Trophoblast cell (in vitro differentiated cells and primary cell): ENCODE data around the gene NKX6-2.

Experiments used
- DNase-seq, 2 donors: peaks; one replicate each; pipeline ENCODE4 v3.0.0-alpha.2; 2016
- H2AFZ ChIP-seq: 2 replicates; pipeline ENCODE4 v1.6.1; 2013; ENCODE audit warnings: low read length, moderate library complexity, mild to moderate bottlenecking; ENCODE audit not compliant: insufficient read depth, poor library complexity
- H2AK5ac ChIP-seq: 2 replicates; pipeline ENCODE4 v1.6.1; 2013; ENCODE audit warnings: mild to moderate bottlenecking, low read length
- H2BK120ac ChIP-seq: 2 replicates; pipeline ENCODE4 v1.6.1; 2013; ENCODE audit warnings: low read length, mild to moderate bottlenecking, moderate library complexity; ENCODE audit not compliant: insufficient read depth, poor library complexity
- H2BK12ac ChIP-seq: 2 replicates; pipeline ENCODE4 v1.6.1; 2013; ENCODE audit warnings: mild to moderate bottlenecking, low read length, moderate library complexity
- H2BK5ac ChIP-seq: 2 replicates; pipeline ENCODE4 v1.6.1; 2013; ENCODE audit warnings: low read length, low read depth, moderate library complexity, mild to moderate bottlenecking; ENCODE audit not compliant: poor library complexity
- H3K14ac ChIP-seq: 2 replicates; pipeline ENCODE4 v1.6.1; 2013; ENCODE audit warnings: mild to moderate bottlenecking, low read length
- H3K18ac ChIP-seq: 2 replicates; pipeline ENCODE4 v1.6.1; 2013; ENCODE audit warnings: mild to moderate bottlenecking, low read length
- H3K23ac ChIP-seq: 2 replicates; pipeline ENCODE4 v1.6.1; 2013; ENCODE audit warnings: low read length
- H3K27ac ChIP-seq: 2 replicates; pipeline ENCODE4 v1.5.1; 2013; ENCODE audit warnings: low read depth, mild to moderate bottlenecking, inconsistent platforms, low read length, moderate library complexity
- H3K27me3 ChIP-seq: 2 replicates; pipeline ENCODE4 v1.6.1; 2013; ENCODE audit warnings: inconsistent platforms, mild to moderate bottlenecking, low read length, moderate library complexity; ENCODE audit not compliant: insufficient read depth
- H3K36me3 ChIP-seq, 2 experiments: 1 replicate in 1 of 2; 2 replicates in 1 of 2; pipeline ENCODE4 v1.6.1; 2013; ENCODE audit warnings: low read length in 2 of 2, mild to moderate bottlenecking in 2 of 2, moderate library complexity in 1 of 2; ENCODE audit not compliant: insufficient read depth in 2 of 2, control insufficient read depth in 1 of 2
- H3K4ac ChIP-seq: 2 replicates; pipeline ENCODE4 v1.6.1; 2013; ENCODE audit warnings: low read depth, mild to moderate bottlenecking, low read length, moderate library complexity
- H3K4me1 ChIP-seq, 2 experiments: 1 replicate in 1 of 2; 2 replicates in 1 of 2; pipeline ENCODE4 v1.6.1; 2013; ENCODE audit warnings: low read length in 2 of 2, mild to moderate bottlenecking in 2 of 2, moderate library complexity in 1 of 2; ENCODE audit not compliant: insufficient read depth in 2 of 2, control insufficient read depth in 1 of 2
- H3K4me2 ChIP-seq: 2 replicates; pipeline ENCODE4 v1.6.1; 2013; ENCODE audit warnings: inconsistent platforms, mild to moderate bottlenecking, low read length, moderate library complexity
- H3K4me3 ChIP-seq: 2 replicates; pipeline ENCODE4 v1.5.1; 2013; ENCODE audit warnings: mild to moderate bottlenecking, low read depth, low read length, inconsistent platforms
- H3K79me1 ChIP-seq: one replicate; pipeline ENCODE4 v1.6.1; 2013; ENCODE audit warnings: low read length
- H3K79me2 ChIP-seq: 2 replicates; pipeline ENCODE4 v1.6.1; 2013; ENCODE audit warnings: low read length, mild to moderate bottlenecking; ENCODE audit not compliant: control insufficient read depth, insufficient read depth, poor library complexity
- H3K9ac ChIP-seq: 2 replicates; pipeline ENCODE4 v1.6.1; 2013; ENCODE audit warnings: mild to moderate bottlenecking, low read length
- H3K9me3 ChIP-seq: 2 replicates; pipeline ENCODE4 v1.6.1; 2013; ENCODE audit warnings: low read depth, mild to moderate bottlenecking, control low read depth, inconsistent platforms, low read length; ENCODE audit not compliant: insufficient read depth
- H4K12ac ChIP-seq: 2 replicates; pipeline ENCODE4 v1.6.1; 2013; ENCODE audit warnings: low read depth, mild to moderate bottlenecking, low read length, moderate library complexity
- H4K8ac ChIP-seq: 2 replicates; pipeline ENCODE4 v1.6.1; 2013; ENCODE audit warnings: low read depth, mild to moderate bottlenecking, low read length, moderate library complexity
- H4K91ac ChIP-seq: one replicate; pipeline ENCODE4 v1.6.1; 2013; ENCODE audit warnings: low read depth, mild to moderate bottlenecking, low read length, moderate library complexity
- WGBS: extraction: QIAGEN DNeasy Blood & Tissue Kit; methylation state at CpG from one replicate; pipeline ENCODE4 v1.1.7; 2013; ENCODE audit warnings: missing lambda C conversion rate; ENCODE audit not compliant: insufficient read length, insufficient coverage; ENCODE audit errors: extremely low coverage; 5-methylcytosine and 5-hydroxymethylcytosine counted together

Gene NKX6-2

DNA sequence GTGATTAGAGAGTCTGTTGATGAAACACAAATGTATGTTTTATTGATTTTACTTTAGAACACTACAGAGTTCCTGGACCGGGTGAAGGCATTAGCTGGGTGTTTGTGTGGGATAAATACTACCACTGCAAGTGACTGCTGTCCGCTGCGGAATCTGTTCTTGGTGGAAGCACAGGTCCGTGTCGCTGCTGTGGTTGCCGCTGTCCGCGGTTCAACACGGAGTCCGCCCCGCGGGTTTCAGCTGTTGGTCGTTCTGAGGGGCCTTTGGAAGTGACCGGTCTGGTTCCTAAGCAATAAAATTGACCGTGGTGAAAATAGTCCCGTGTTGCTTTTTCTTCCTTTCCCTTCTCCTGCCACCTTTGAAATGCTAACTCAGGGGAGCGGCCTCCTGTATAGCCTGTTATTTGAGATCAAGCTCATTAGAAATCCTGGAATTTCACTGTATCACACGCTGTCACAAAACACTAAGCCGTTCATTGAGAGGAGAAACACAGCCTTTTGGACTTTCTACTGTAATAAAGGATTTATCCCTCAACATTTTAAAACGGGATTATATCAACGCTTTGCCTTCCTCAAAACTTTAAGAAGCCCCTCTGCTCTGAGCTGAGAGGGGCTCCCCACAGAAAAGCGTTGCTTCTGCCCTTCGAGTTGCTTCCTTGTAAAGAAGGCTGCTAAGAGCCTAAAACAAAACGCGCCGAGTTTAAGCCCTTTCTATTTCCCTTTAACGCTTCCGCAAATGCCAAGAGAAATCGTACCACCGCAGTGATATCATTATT is 2.6 kb downstream of the NKX6-2 start:
- Histone ChIP-seq H3K79me2 (no peaks in the 10 kb centered on the region), H3K9ac (no peak overlapping the region), H4K12ac (no peak overlapping the region), H3K79me1 (no peaks in the 10 kb centered on the region), H3K14ac (no peak overlapping the region), H3K4me1 (peaks cover 9 to 12% of the 10 kb centered on the region in 2 experiments), H3K4ac (no peak overlapping the region), H3K4me2 (no peak overlapping the region), H3K23ac (no peak overlapping the region), H3K36me3 (peaks cover 6 to 10% of the 10 kb centered on the region in 2 experiments), H2AK5ac (no peak overlapping the region), H2AFZ (no peak overlapping the region), H2BK120ac (no peak overlapping the region), H3K9me3 (peaks cover 16% of the 10 kb centered on the region), H4K91ac (no peak overlapping the region), H3K18ac (no peak overlapping the region), H2BK12ac (no peak overlapping the region), H2BK5ac (no peak overlapping the region), H3K27ac (no peak overlapping the region), H3K27me3 (peaks cover 53% of the 10 kb centered on the region), H3K4me3 (no peak overlapping the region), H4K8ac (no peak overlapping the region)
- DNase-seq: no peak
- WGBS: no CpG with 5 or more reads among the region's 30 CpGs

DNA sequence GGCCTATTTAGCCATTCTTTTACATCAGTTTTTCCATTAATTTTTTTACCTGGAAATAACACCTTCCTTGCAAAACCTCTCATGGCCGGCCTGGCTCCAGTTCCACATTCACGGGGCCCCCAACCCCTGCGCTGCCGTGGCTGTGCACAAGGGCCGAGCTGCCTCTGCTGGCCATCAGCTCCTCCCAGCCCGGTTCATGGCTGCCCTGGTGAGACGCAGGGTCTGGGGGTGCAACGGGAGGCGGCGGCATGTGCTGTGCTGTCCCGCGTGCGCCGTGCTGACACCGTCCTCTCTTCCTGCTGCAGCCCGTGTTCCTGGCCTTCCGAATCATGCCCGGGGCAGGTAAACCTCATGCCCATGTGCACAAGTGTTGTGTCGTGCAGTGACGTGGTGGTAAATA is 4.4 kb downstream of the NKX6-2 start:
- Histone ChIP-seq H3K36me3 (peaks cover 11 to 13% of the 10 kb centered on the region in 2 experiments), H3K18ac (no peak overlapping the region), H3K27ac (no peak overlapping the region), H2BK120ac (no peak overlapping the region), H3K9me3 (peaks cover 16% of the 10 kb centered on the region), H3K4ac (no peak overlapping the region), H3K79me2 (no peaks in the 10 kb centered on the region), H3K4me3 (peak overlapping the region; percentile 32), H3K4me2 (no peak overlapping the region), H2AK5ac (no peak overlapping the region), H2BK5ac (no peak overlapping the region), H3K9ac (no peak overlapping the region), H4K91ac (no peak overlapping the region), H3K79me1 (no peaks in the 10 kb centered on the region), H4K8ac (no peak overlapping the region), H3K27me3 (peaks cover 36% of the 10 kb centered on the region), H3K14ac (no peak overlapping the region), H2AFZ (no peak overlapping the region), H2BK12ac (no peak overlapping the region), H3K4me1 (peaks cover 0 to 3% of the 10 kb centered on the region in 2 experiments), H4K12ac (no peak overlapping the region), H3K23ac (no peak overlapping the region)
- DNase-seq: no peak
- WGBS: no CpG with 5 or more reads among the region's 20 CpGs

DNA sequence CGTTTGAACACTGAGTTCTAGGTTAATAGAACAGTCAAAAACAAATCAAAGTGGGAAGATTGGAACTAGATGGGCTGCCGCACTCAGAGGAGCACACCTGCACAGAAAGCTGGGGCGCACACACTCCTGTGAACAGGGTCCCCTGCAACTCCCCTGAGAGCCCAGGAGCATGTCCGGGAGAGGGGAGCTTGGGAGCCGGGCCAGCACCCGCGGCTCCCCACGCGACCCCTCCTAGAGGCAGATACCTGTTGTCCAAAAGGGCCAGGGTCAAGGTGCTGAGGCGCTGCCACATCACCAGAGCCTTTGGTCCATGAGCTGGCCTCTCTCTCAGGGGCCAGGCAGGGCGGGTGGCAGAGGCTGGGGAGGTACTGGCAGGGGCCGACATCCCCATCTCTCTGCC is 5.6 kb downstream of the NKX6-2 start:
- H3K36me3 ChIP-seq: peaks cover 11 to 13% of the 10 kb centered on the region in 2 experiments
- H3K14ac ChIP-seq: no peak overlapping the region
- peaks cover 0 to 3% of the 10 kb centered on the region in 2 experiments for H3K4me1 ChIP-seq
- H3K79me2 ChIP-seq: no peaks in the 10 kb centered on the region
- no peak overlapping the region for H4K8ac ChIP-seq
- no peak overlapping the region for H2AK5ac ChIP-seq
- no peak overlapping the region for H4K12ac ChIP-seq
- no peak overlapping the region for H2BK120ac ChIP-seq
- H3K79me1 ChIP-seq: no peaks in the 10 kb centered on the region
- H3K27ac ChIP-seq: no peak overlapping the region
- H3K23ac ChIP-seq: no peak overlapping the region
- no peak overlapping the region for H2BK5ac ChIP-seq
- no peak overlapping the region for H3K9ac ChIP-seq
- H3K4me2 ChIP-seq: no peak overlapping the region
- peaks cover 26% of the 10 kb centered on the region for H3K27me3 ChIP-seq
- H2AFZ ChIP-seq: no peak overlapping the region
- H2BK12ac ChIP-seq: no peak overlapping the region
- H3K18ac ChIP-seq: no peak overlapping the region
- peaks cover 13% of the 10 kb centered on the region for H3K9me3 ChIP-seq
- no CpG with 5 or more reads among the region's 12 CpGs for WGBS
- H4K91ac ChIP-seq: no peak overlapping the region
- no peak overlapping the region for H3K4me3 ChIP-seq
- no peak for DNase-seq
- H3K4ac ChIP-seq: no peak overlapping the region

- H3K27ac ChIP-seq: no peak overlapping the region
- no peak overlapping the region for H3K23ac ChIP-seq
- H2AFZ ChIP-seq: no peak overlapping the region
- H4K8ac ChIP-seq: no peak overlapping the region
- no peak overlapping the region for H4K91ac ChIP-seq
- peaks cover 11 to 13% of the 10 kb centered on the region in 2 experiments for H3K36me3 ChIP-seq
- H2AK5ac ChIP-seq: no peak overlapping the region
- H3K27me3 ChIP-seq: peaks cover 20% of the 10 kb centered on the region
- H3K4ac ChIP-seq: no peak overlapping the region
- H3K9me3 ChIP-seq: peaks cover 11% of the 10 kb centered on the region
- no peak overlapping the region for H3K18ac ChIP-seq
- no peak overlapping the region for H3K14ac ChIP-seq
- no peaks in the 10 kb centered on the region for H3K79me1 ChIP-seq
- no peak overlapping the region for H3K4me3 ChIP-seq
- no peak overlapping the region for H2BK5ac ChIP-seq
- H3K4me1 ChIP-seq: no peaks in the 10 kb centered on the region
- no peak overlapping the region for H3K4me2 ChIP-seq
- no peak overlapping the region for H2BK120ac ChIP-seq
- H4K12ac ChIP-seq: no peak overlapping the region
- no peak overlapping the region for H2BK12ac ChIP-seq
- no peak overlapping the region for H3K9ac ChIP-seq
- WGBS: no CpG with 5 or more reads among the region's 41 CpGs
- no peak for DNase-seq
- H3K79me2 ChIP-seq: no peaks in the 10 kb centered on the region
Measured at GRCh38 chr10:132779549-132780294, 6.2 kb downstream of the NKX6-2 start.
